Lower leg skin (tissue), 3 donors: Measurements from ENCODE around the gene SHH.

Source experiments
- CTCF ChIP-seq, 3 donors: fragments of 450-650 bp; IDR thresholded peaks; one replicate each; pipeline ENCODE4 v1.5.1; 2016; ENCODE audit warnings: antibody characterized with exemption in 3 of 3, mild to moderate bottlenecking in 3 of 3, moderate library complexity in 2 of 3
- POLR2A ChIP-seq, 2 donors: fragments of 450-650 bp; IDR thresholded peaks; one replicate each; pipeline ENCODE4 v1.6.1; 2016 to 2017; ENCODE audit warnings: antibody characterized with exemption in 2 of 2, mild to moderate bottlenecking in 1 of 2, moderate library complexity in 1 of 2

- no peak for TF ChIP-seq CTCF (IDR thresholded peaks at IDR 0.05)
- TF ChIP-seq POLR2A (IDR thresholded peaks at IDR 0.05) = no peak
These were observed 37.3 kb downstream of the SHH start for GRCh38 chr7:155774947-155775346.
